ENCODE measurements around the gene ETS1. TPM values are rescaled to one million over a fixed set of nuclear protein-coding genes. Genes with fewer than 3 reads are reported as not detected.

Gene ETS1
- total RNA-seq, 1 experiment from 2014 or later, result 29.9 TPM

DNA sequence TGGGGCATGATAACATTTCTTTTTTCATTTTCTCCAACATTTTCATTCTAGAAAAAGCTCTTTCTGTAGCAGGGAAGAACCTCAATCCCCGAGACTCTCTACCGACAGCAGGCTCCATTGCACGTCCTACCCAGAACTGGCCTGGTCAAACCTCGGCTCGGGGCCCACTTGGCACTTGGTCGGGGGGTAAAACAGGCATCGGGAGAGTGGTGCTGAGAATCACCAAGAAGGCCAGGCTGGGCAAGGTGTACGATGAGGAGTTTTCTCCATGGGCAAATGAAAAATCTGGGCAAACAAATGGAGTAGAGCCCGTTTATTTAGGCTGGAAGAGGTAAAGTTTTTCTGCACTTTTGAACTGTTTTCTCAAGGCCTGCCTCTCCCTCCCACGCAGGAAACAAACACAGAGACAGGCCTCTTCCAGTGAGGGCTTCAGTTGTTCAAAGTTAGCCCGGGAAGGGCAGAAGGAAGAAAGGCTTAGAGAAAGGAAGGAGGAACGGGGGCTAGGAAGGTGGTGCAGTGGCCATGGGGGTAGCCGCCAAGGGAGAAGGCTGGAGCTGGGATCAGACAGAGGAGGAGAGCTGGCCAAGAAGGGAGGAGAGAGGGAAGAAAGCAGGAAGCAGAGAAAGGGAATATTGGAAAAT, 87.6 kb downstream of the ETS1 start:
- no peaks in the 10 kb centered on the region for H3K79me2 ChIP-seq (ENCODE audit: insufficient read depth, low read length)
- no peaks in the 10 kb centered on the region for H3K9me3 ChIP-seq (ENCODE audit: control insufficient read depth, low read depth, low read length)
- peak overlapping the region in 2 of 3 experiments; percentile 11 to 47; a peak in 2 of 7 replicates for H3K27ac Mint-ChIP-seq
- H3K27me3 Mint-ChIP-seq (ENCODE audit: low read depth), result no peaks in the 10 kb centered on the region
- H3K4me3 Mint-ChIP-seq, result no peak overlapping the region
- WGBS (ENCODE audit: extremely low coverage, insufficient read length, low lambda C conversion rate), result no CpG with 5 or more reads among the region's 13 CpGs
- no peak overlapping the region for H4K91ac ChIP-seq (ENCODE audit: insufficient read length, low read depth, low read length)
- no peaks in the 10 kb centered on the region for H4K20me1 ChIP-seq (ENCODE audit: control insufficient read depth, insufficient read depth, insufficient read length)
- no peak overlapping the region for H4K8ac ChIP-seq (replicated peaks; ENCODE audit: insufficient read length, low read depth, low read length)
- no peak overlapping the region for H3K4me2 ChIP-seq (ENCODE audit: insufficient read depth, insufficient read length, low read length)
- H2AFZ ChIP-seq (ENCODE audit: low read length), result no peak overlapping the region
- no peak overlapping the region for H2BK15ac ChIP-seq (ENCODE audit: low read depth, low read length)
- H3K18ac ChIP-seq (ENCODE audit: insufficient read length, low read depth, low read length), result no peak overlapping the region
- no peak overlapping the region for H4K5ac ChIP-seq (ENCODE audit: insufficient read length, low read depth, low read length)
- H3K4me1 Mint-ChIP-seq, result peaks cover 29 to 43% of the 10 kb centered on the region in 2 experiments
- H3T11ph ChIP-seq (ENCODE audit: low read length), result no peak overlapping the region
- no peak overlapping the region for H2BK5ac ChIP-seq (ENCODE audit: insufficient read length, low read length)
- no peak overlapping the region for H2BK12ac ChIP-seq (ENCODE audit: insufficient read length, low read depth, low read length)
- H3K14ac ChIP-seq (ENCODE audit: insufficient read depth, low read length), result no peak overlapping the region; the same call in 1 of the 2 replicates
- H2AK5ac ChIP-seq (ENCODE audit: insufficient read length, low read length), result no peak overlapping the region
- no peak overlapping the region for H3K4ac ChIP-seq (ENCODE audit: low read depth, low read length)
- H3K27ac ChIP-seq (ENCODE audit: insufficient read length, low read depth, low read length), result no peak overlapping the region
- no peak overlapping the region for H3K56ac ChIP-seq (ENCODE audit: insufficient read length, low read depth, low read length)
- peaks cover 0 to 4% of the 10 kb centered on the region in 2 experiments; a peak in 2 of 5 replicates for H3K9me3 Mint-ChIP-seq
- H2BK20ac ChIP-seq (ENCODE audit: low read depth, low read length, poor library complexity, severe bottlenecking), result no peak overlapping the region
- no peak overlapping the region for H3K9ac ChIP-seq (ENCODE audit: extremely low read depth, insufficient read length, low read length)
- peaks cover 7% of the 10 kb centered on the region for H3K4me1 ChIP-seq (ENCODE audit: insufficient read depth, low read length)
- H3K79me1 ChIP-seq (ENCODE audit: insufficient read depth, low read depth, low read length, poor library complexity, severe bottlenecking), result peaks cover 3% of the 10 kb centered on the region
- no peaks in the 10 kb centered on the region for H3K27me3 ChIP-seq (ENCODE audit: insufficient read depth, low read length)
- no peaks in the 10 kb centered on the region for H3K23me2 ChIP-seq (ENCODE audit: insufficient read length, low read depth, low read length, poor library complexity, severe bottlenecking)
- H3K23ac ChIP-seq (ENCODE audit: insufficient read length, low read depth, low read length), result no peak overlapping the region
- TF ChIP-seq, protein P1, sequence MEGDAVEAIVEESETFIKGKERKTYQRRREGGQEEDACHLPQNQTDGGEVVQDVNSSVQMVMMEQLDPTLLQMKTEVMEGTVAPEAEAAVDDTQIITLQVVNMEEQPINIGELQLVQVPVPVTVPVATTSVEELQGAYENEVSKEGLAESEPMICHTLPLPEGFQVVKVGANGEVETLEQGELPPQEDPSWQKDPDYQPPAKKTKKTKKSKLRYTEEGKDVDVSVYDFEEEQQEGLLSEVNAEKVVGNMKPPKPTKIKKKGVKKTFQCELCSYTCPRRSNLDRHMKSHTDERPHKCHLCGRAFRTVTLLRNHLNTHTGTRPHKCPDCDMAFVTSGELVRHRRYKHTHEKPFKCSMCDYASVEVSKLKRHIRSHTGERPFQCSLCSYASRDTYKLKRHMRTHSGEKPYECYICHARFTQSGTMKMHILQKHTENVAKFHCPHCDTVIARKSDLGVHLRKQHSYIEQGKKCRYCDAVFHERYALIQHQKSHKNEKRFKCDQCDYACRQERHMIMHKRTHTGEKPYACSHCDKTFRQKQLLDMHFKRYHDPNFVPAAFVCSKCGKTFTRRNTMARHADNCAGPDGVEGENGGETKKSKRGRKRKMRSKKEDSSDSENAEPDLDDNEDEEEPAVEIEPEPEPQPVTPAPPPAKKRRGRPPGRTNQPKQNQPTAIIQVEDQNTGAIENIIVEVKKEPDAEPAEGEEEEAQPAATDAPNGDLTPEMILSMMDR (conservative IDR thresholded peaks at IDR 0.05), result no peak
- H3K36me3 Mint-ChIP-seq (ENCODE audit: insufficient read depth in 1 of 3, low read depth in 3 of 3), result peaks cover 8 to 13% (median 12%) of the 10 kb centered on the region in 3 experiments; a peak in 5 of 7 replicates
- H2BK120ac ChIP-seq (ENCODE audit: low read depth, low read length, poor library complexity, severe bottlenecking), result no peak overlapping the region
- DNase-seq, result no peak

Data from H9 (cell line).